GM11168 (cell line): Measurements from ENCODE around the gene RABGEF1.
"Not testable (repeated sequence)": the region's sequence is repeated elsewhere in the genome, so short reads cannot be mapped to it uniquely, and the experiment has no call there.

ENCODE experiments used
- in situ Hi-C: fragments of 300-500 bp; cut with MboI; formaldehyde crosslinking; loops from one replicate; pipeline ENCODE4 v1.12.0; 2022; ENCODE audit warnings: low sequenced_read_pairs; ENCODE audit not compliant: unreplicated experiment

Gene RABGEF1

DNA sequence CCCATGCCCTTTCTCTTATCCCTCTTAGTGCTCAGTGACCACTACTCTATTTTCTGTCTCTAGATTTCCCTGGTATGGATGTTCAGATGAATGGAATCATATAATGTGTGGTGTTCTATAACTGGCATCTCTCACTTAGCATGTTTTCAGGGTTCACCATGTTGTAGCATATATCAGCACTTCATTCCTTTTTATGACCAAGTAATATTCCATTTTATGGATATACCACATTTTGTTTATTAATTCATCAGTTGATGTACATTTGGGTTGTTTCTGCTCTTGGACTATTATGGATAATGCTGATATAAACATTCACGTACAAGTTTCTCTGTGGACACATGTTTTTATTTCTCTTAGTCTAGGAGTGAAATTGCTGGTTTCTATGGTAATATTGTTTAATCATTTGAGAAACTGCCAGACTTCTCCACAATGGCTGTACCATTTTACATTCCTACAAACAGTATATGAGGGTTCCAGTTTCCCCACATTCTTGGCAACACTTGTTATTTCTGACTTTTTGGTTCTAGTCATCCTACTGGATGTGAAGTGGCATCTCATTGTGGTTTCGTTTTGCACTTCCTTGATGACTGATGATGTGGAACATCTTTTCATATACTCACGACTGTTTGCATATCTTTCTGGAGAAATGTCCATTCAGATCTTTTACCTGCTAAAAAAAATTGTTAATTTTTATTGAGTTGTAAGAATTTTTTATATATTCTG lies 23.3 kb downstream of the RABGEF1 start:
- in situ Hi-C loops = not testable (repeated sequence)

DNA sequence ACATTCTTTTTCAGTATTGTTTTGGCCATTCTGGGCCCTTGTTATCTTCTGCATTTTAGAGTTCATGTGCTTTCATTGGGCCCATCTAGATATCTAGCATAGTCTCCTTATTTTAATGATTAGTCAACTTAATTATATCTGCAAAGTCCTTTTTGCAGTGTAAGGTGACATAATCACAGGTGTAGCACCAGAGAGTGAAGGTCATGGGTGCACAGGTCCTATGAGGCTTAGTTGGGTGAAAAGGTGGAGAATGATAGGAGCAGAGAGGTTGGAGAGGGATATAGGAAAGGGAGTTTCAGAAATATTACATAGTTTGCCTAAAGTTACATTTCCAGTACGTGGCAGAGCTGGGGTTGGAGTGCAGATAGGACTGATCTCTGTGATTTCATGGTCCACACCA lies 24.4 kb downstream of the RABGEF1 start:
- in situ Hi-C loops = not testable (repeated sequence)

GRCh38 chr7:66765322-66766025 lies 24.9 kb downstream of the RABGEF1 start:
- in situ Hi-C loops = not testable (repeated sequence)

DNA sequence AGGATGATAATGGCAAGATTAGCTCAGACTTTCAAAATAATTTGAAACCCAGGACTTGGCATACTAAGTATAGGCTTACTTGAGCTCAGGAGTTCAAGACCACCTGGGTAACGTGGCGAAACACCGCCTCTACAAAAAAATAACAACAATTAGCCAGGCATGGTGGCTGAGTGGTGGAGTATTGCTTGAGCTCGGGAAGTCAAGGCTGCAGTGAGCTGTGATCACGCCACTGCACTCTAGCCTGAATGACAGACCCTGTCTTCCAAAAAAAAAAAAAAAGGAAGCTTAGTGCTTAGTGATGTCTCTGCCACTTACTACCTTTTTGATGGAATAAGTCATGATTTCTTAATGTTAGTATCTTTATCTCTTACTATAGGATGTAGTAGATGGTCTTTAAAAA lies 25.5 kb downstream of the RABGEF1 start:
- in situ Hi-C loops = no loop called here

GRCh38 chr7:66767486-66767885 lies 27.0 kb downstream of the RABGEF1 start:
- in situ Hi-C loops = not testable (repeated sequence)

GRCh38 chr7:66768865-66769832 lies 28.6 kb downstream of the RABGEF1 start:
- in situ Hi-C loops = no loop called here

DNA sequence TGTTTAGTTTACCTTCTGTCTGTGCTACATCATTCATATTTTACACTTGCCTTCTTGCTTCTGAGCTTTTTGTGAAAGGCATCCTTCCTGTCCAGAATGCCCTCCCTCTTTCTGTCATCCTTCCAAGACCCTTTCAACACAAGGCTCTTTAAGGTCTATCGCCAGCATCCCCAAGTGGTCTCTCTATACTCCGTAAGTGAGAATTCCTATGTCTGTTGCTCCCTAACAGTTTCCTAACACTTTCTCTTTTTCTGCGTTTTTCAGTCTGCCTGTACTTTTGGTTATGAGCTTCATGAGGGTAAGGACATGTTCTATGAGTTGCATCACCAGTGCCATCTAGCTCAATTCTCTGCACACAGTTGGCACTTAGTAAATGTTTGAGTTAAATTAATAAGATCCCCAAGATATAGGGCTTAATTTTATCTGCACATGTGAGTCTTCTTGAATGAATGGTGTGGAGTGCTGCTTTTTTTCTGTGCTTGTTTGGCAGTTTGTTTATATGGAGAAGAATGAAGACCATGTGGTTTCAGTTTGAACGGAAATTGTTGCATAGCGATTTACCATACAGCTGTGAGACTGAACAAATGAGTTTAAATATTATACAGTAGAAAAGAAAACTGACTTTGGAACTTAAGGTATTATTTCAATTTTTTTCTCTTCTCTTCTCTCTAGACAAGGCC lies 29.4 kb downstream of the RABGEF1 start:
- in situ Hi-C loops = no loop called here

- in situ Hi-C loops = no loop called here
These were observed 31.3 kb downstream of the RABGEF1 start for GRCh38 chr7:66771795-66772194.

DNA sequence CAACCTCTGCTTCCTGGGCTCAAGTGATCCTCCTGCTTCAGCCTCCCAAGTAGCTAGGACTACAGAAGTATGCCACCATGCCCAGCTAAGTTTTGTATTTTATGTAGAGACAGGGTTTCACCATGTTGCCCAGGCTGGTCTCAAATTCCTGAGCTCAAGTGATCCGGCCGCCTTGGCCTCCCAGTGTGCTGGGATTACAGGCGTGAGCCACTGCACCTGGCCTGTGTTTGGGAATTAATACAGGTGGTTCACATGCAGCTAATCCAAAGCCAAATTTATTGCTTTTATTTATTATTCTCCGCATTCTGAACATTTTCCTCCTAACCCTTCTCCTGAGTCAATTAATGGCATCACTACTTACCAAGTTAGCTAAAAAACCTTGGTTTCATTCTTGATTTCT lies 33.2 kb downstream of the RABGEF1 start:
- in situ Hi-C loops = not testable (repeated sequence)

GRCh38 chr7:66776383-66776782 lies 35.9 kb downstream of the RABGEF1 start:
- in situ Hi-C loops = not testable (repeated sequence)

GRCh38 chr7:66776800-66777442 lies 36.4 kb downstream of the RABGEF1 start:
- in situ Hi-C loops = no loop called here

DNA sequence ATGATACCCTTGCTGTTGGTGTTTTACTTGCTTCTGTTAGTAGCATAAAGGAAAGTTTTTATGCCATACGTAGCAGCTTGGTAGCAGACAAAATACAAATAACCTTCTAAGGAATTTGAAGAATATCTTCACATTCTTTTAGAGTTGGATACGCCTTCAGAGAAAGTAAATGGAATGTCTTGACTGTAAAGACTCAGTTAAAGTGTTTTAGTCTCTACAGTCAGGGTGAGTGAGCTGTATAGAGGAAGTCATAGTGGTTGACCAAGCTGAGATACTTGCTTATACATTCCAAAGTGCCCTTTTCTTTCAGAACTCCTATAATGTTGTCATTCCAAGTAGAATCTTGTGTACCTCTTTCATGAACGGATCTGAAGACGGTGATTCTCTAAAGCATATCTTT lies 37.7 kb downstream of the RABGEF1 start:
- in situ Hi-C loops = no loop called here

DNA sequence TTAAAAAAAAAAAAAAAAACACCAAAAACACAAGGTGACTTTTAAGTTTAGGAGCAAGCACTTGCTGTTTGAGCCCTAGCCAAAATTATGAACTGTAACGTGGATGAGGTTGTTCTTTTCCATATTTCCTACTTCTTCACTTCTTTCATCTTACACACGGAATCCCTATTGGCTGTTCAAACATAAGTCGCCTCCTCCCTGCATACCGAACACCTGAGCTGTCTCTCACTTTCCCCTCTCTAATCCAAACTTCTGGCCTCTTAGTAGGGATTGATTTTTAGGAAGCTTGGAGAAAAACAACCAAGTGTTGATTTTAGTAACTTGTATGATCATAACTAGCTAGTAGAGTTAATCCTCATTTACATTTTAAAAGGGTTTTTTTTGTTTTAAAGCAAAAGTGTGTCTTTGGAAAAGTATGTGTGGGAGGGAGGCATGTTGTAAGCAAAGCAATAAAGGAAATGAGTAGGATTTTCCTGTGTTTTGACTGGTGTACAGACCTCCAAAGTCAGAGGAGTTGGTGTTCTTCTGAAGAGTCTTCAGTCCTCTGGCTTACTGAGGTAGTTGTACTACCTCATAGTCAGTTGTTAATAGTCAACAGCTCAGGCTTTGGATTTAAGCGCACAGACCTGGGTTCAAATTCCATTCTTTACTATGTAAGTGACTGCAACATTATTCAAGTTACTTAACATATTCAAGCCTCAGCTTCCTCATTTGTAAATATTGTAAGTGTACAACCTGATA lies 39.3 kb downstream of the RABGEF1 start:
- in situ Hi-C loops = no loop called here

- in situ Hi-C loops = no loop called here
These were observed 41.0 kb downstream of the RABGEF1 start for GRCh38 chr7:66781408-66782090.

DNA sequence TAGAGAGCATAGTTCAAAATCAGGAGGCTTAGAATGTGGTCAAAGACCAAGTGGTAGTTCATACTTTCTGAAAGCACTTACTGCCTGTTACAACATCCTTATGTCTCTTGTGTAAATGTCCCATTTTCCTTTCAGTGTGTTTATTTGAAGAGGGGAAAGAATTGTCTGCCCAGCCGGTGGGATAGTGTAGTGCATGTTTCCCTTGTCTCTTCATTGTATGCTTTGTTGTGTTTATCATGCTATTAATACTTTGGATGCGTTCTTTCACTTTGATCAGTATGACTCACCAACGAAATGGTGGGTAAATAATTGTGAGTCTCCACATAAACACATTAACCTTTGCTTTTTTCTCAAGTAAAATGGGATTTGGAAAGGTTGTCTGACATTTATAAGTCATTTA lies 42.3 kb downstream of the RABGEF1 start:
- in situ Hi-C loops = not testable (repeated sequence)

DNA sequence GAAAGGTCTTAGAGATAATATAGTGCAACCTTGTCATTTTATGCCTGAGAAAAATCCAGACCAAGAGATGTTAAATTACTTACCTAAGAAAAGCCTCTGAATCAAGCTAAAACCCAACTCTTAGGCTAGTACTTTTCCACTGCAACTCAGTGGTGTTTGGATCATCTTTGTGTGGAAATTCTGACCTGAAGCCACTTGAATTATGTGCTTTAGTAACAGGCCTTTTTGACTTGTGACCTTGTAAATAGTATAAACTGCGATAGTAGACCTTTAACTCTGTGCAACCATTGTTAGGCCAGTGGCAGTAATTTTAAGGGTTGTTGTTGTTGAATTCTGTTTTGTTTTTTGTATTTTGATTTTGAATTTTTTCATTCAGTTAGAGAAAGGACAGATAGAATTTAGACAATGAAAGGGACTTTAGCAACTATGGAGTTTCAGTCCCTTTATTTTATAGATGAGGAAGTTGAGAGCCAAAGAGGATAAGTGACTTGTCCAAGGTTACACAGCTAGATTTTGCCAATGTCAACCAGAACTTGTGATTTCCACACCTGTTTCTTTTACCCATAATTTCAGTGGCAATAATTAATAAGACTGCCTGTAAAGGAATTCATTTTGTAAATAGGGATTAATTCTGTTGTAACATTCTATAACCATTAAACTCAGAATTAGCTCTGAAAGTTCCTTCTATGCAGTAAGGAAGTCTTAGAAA lies 43.5 kb downstream of the RABGEF1 start:
- in situ Hi-C loops = not testable (repeated sequence)

GRCh38 chr7:66790196-66790595 lies 49.7 kb downstream of the RABGEF1 start:
- in situ Hi-C loops = loop anchor here (10.0 kb wide), 1 partner anchor 225 kb away; no protein-coding TSS in a partner anchor

GRCh38 chr7:66790725-66791124 lies 50.2 kb downstream of the RABGEF1 start:
- in situ Hi-C loops = loop anchor here (10.0 kb wide), 1 partner anchor 226 kb away; no protein-coding TSS in a partner anchor
